Uterus (tissue), 2 donors: ENCODE results near the gene DOK3.

Experiments used
- CTCF ChIP-seq, 4 experiments: fragments of 200-600 bp in 2 of 4; fragments of 450-650 bp in 2 of 4; sonication (generic) in 2 of 4; IDR thresholded peaks; one replicate each; pipeline ENCODE4 v1.5.1; 2016 to 2019; ENCODE audit warnings: antibody characterized with exemption in 4 of 4, mild to moderate bottlenecking in 2 of 4, moderate library complexity in 1 of 4
- POLR2A ChIP-seq, 2 donors: fragments of 450-650 bp; IDR thresholded peaks; one replicate each; pipeline ENCODE4 v1.6.1; 2016; ENCODE audit warnings: antibody characterized with exemption in 2 of 2, mild to moderate bottlenecking in 1 of 2, moderate library complexity in 1 of 2

GRCh38 chr5:177555228-177555627 is 45.6 kb upstream of the DOK3 start:
- no peak for TF ChIP-seq POLR2A (IDR thresholded peaks at IDR 0.05)
- no peak for TF ChIP-seq CTCF (IDR thresholded peaks at IDR 0.05)
